AG09319 (cell line): Measurements from ENCODE around the gene GATAD2A.
"Not testable (repeated sequence)": the region's sequence is repeated elsewhere in the genome, so short reads cannot be mapped to it uniquely, and the experiment has no call there.

Experiments used
- DNase-seq: peaks from one replicate; pipeline ENCODE4 v3.0.0-alpha.2; 2010; ENCODE audit warnings: low read depth; ENCODE audit errors: extremely low read depth
- CTCF ChIP-seq: IDR thresholded peaks from 2 replicates; pipeline ENCODE4 v1.5.1; 2011; ENCODE audit warnings: low read depth, mild to moderate bottlenecking, inconsistent platforms, low read length, moderate library complexity

The GATAD2A gene

GRCh38 chr19:19451429-19452242 lies 46.2 kb downstream of the GATAD2A start:
- DNase-seq, result no peak
- no peak for TF ChIP-seq CTCF

GRCh38 chr19:19452243-19453124 lies 47.0 kb downstream of the GATAD2A start:
- TF ChIP-seq CTCF, result no peak
- no peak for DNase-seq

GRCh38 chr19:19453125-19453454 lies 47.6 kb downstream of the GATAD2A start:
- TF ChIP-seq CTCF, result no peak

GRCh38 chr19:19455166-19455919 lies 49.9 kb downstream of the GATAD2A start:
- not testable (repeated sequence) for DNase-seq

More at GRCh38 chr19:19453125-19453454, 47.6 kb downstream of the GATAD2A start:
- DNase-seq, result no peak

GRCh38 chr19:19457671-19458070 lies 52.2 kb downstream of the GATAD2A start:
- no peak for DNase-seq
- TF ChIP-seq CTCF, result no peak

GRCh38 chr19:19458110-19458816 lies 52.8 kb downstream of the GATAD2A start:
- no peak for DNase-seq
- no peak for TF ChIP-seq CTCF

GRCh38 chr19:19459073-19459472 lies 53.6 kb downstream of the GATAD2A start:
- no peak for TF ChIP-seq CTCF
- DNase-seq, result no peak
